Measurements from ENCODE around the gene DNAJB14.

The DNAJB14 gene

DNA sequence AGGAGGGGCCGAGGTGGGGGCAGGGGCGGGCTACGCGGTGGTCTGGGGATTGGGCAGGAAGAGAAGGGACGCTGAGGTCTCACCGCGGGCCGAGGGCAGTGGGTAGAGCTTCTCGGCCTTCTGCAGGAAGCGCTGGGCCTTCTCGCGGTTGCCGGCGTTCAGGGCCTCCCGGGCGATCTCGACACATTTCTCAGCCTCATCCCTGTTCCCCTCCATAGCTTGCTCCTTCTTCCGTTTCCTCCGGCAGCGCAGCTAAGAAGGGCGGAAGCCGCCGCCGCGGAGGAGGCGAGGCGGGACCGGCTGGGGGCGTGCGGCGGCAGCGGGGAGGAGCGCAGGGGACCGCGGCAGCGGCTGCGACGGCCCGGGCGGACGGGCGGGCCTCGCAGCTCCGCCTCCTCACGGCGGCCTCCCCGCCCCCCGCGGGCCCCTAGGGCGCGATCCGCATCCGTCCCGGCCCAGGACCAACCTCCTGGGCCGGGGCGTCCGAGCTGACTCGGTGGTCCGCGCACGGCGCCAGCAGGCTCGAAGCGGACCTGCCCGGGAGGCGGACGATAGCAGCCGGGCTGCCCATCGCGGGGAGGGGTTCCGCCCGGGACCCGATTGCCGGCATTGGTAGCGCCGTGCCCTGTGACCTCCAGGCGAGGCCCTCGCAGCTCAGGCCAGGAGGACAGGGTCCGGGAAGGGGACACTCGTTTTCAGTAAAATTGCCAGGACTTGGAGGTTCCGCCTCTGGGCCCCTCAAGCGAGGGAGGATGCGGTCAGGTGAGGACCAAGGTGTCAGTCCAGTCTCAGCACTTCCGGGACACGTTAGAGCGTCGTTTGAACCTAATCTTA is at the start of gene DNAJB14:
Gene DNAJB14 (minus strand): TSS at position 263 of the 834 bp plus-strand sequence. CDS start 47 bp downstream, at position 216.
- TF ChIP-seq, protein P1, sequence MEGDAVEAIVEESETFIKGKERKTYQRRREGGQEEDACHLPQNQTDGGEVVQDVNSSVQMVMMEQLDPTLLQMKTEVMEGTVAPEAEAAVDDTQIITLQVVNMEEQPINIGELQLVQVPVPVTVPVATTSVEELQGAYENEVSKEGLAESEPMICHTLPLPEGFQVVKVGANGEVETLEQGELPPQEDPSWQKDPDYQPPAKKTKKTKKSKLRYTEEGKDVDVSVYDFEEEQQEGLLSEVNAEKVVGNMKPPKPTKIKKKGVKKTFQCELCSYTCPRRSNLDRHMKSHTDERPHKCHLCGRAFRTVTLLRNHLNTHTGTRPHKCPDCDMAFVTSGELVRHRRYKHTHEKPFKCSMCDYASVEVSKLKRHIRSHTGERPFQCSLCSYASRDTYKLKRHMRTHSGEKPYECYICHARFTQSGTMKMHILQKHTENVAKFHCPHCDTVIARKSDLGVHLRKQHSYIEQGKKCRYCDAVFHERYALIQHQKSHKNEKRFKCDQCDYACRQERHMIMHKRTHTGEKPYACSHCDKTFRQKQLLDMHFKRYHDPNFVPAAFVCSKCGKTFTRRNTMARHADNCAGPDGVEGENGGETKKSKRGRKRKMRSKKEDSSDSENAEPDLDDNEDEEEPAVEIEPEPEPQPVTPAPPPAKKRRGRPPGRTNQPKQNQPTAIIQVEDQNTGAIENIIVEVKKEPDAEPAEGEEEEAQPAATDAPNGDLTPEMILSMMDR (IDR thresholded peaks at IDR 0.05; ENCODE audit: low read depth, low read length, missing control alignments) = no peak
- H3K4me3 ChIP-seq (ENCODE audit: low read depth, low read length) = peak within 1 kb of the TSS; percentile 70
- in situ Hi-C loops (cut with HindIII; ENCODE audit: low sequenced_read_pairs) = no loop called here
- no peak for DNase-seq (ENCODE audit: low read depth)

DNA sequence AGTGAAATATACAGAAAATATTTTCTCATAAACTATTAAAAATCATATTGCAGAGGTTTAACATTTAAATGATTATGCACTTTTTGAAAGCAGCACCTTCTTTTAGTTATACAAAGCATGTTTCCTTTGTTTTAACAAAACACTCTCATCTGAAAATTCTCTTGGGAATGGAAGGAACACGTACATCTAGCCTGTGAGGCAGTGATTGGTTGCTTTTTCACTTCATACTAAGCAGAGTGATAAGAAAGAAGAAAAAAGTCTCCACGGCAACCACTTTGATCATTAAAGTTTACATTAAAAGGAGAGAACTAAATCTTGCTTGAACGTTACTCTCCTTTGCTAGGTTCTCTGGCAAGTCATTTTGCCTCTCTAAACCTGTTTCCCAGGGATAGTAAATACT is 45.3 kb upstream of the DNAJB14 start:
- in situ Hi-C loops (cut with HindIII; ENCODE audit: low sequenced_read_pairs) = no loop called here
- DNase-seq (ENCODE audit: low read depth) = no peak
- H3K4me3 ChIP-seq (ENCODE audit: low read depth, low read length) = no peak overlapping the region
- TF ChIP-seq, protein P1 (IDR thresholded peaks at IDR 0.05; ENCODE audit: low read depth, low read length, missing control alignments) = no peak

DNA sequence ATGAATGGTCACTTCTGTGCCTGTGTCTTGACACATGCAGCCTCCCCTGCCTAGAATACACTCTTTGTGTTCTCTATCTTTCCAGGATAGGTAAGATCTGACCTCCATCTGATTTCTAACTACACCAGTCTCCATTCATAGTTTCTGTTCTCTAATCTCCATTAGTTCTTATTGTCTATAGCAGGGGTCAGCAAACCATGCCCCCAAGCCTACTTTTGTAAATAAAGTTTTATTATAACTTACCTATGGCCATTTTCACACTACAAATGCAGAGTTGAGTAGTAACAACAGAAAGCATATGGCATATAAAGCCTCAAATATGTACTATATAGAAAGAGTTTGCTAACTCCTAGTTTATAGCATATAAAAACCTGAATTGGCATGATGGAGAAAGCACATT is 41.3 kb upstream of the DNAJB14 start:
- TF ChIP-seq, protein P1 (IDR thresholded peaks at IDR 0.05; ENCODE audit: low read depth, low read length, missing control alignments) = no peak
- DNase-seq (ENCODE audit: low read depth) = no peak
- in situ Hi-C loops (cut with HindIII; ENCODE audit: low sequenced_read_pairs) = no loop called here
- no peak overlapping the region for H3K4me3 ChIP-seq (ENCODE audit: low read depth, low read length)

DNA sequence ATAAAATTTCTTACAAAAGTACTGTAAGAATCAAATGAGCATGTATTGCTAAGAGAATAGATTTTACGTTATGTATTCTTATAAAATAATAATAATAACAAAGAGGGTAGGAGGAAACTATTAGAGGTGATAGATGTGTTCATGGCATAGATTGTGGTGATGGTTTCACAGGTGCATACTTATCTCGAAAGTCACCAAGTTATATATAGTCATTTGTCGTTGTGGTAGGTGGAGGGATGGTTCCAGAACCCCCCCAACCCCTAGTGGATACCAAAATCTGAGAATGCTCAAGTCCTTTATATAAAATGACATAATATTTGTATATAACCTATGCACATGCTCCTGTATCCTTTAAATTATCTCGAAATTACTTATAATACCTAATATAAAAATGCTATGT is 40.4 kb upstream of the DNAJB14 start:
- no peak overlapping the region for H3K4me3 ChIP-seq (ENCODE audit: low read depth, low read length)
- TF ChIP-seq, protein P1 (IDR thresholded peaks at IDR 0.05; ENCODE audit: low read depth, low read length, missing control alignments) = no peak
- no peak for DNase-seq (ENCODE audit: low read depth)
- in situ Hi-C loops (cut with HindIII; ENCODE audit: low sequenced_read_pairs) = no loop called here

DNA sequence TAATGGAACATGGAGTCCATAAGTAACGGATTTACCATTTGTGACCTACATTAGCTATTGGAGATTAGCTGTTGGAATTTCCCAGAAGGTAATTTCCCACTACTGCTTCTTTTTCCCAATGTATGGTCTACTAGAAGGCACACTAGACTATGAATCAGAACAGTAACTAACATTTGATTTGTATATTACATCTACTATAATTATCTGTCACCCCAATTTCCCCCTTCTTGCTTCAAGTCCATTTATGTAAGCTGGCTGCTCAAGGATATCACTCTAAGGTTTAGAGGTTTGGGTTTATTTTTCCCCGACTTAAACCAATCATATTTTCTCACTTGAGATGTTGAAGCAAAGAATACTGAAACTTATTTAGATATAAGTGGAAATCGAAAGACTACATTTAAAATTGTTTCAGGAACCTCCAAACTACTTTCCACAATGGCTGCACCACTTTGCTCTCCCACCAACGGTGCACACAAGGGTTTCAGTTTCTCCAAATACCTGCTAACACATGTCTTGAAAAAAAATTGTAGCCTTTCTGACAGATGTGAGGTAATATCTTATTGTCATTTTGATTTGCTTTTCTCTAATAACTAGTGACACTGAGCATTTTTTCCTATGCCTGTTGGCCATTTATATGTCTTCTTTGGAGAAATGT is 37.0 kb upstream of the DNAJB14 start:
- in situ Hi-C loops (cut with HindIII; ENCODE audit: low sequenced_read_pairs) = no loop called here
- no peak for DNase-seq (ENCODE audit: low read depth)
- TF ChIP-seq, protein P1 (IDR thresholded peaks at IDR 0.05; ENCODE audit: low read depth, low read length, missing control alignments) = no peak
- H3K4me3 ChIP-seq (ENCODE audit: low read depth, low read length) = no peak overlapping the region

DNA sequence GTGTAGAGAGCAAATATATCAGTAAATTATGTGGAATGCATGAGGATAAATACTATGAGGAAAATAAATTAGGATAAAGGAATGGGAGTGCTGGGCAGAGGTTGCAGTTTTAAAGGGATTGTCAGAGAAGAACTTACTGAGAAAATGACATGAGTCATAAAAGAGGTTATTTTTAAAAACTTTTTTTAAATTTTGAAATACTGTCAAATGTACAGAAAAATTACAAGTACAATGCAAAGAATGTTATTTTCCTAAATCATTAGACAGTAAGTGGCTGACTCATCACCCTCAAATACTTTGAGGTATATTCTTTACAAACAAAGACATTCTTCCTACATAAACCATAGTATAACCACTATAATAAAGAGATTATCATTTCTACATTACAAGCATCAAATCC is 33.5 kb upstream of the DNAJB14 start:
- in situ Hi-C loops (cut with HindIII; ENCODE audit: low sequenced_read_pairs) = no loop called here
- no peak for DNase-seq (ENCODE audit: low read depth)

More for the DNA sequence above, 33.5 kb upstream of the DNAJB14 start:
- TF ChIP-seq, protein P1 (IDR thresholded peaks at IDR 0.05; ENCODE audit: low read depth, low read length, missing control alignments) = no peak
- H3K4me3 ChIP-seq (ENCODE audit: low read depth, low read length) = no peak overlapping the region

Measured in astrocyte of the cerebellum (primary cell).